SW480 (cell line): Measurements from ENCODE around the gene RBM26.
"Not testable (repeated sequence)": the region's sequence is repeated elsewhere in the genome, so short reads cannot be mapped to it uniquely, and the experiment has no call there.

ENCODE experiments used
- DNase-seq: peaks from one replicate; pipeline ENCODE4 v3.0.0-alpha.2; 2016; ENCODE audit warnings: low spot score

RBM26 gene

DNA sequence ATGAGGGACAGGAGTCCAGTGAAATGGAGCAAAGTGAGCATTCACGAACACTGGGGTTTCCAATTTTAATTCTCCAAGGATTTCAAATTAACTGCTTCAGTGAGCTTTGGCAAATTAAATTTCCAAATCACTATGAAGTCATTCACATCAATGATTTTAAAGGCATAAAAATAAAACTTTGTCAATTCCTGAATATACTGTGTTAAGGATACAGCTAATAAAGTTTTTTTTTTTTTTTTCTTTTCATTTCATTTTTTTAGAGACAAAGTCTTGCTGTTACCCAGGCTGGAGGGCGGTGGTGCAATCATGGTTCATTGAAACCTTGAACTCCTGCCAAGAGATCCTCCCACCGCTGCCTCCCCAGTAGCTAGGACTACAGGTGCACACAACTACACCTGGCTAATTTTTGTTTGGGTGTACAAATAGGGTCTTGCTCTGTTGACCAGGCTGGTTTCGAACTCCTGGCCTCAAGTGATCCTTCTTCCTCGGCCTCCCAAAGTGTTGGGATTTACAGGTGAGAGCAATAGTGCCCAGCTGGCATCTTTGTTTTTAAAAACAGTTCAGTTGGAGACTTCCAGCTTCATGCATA, 21.9 kb downstream of the RBM26 start:
- DNase-seq, result no peak

DNA sequence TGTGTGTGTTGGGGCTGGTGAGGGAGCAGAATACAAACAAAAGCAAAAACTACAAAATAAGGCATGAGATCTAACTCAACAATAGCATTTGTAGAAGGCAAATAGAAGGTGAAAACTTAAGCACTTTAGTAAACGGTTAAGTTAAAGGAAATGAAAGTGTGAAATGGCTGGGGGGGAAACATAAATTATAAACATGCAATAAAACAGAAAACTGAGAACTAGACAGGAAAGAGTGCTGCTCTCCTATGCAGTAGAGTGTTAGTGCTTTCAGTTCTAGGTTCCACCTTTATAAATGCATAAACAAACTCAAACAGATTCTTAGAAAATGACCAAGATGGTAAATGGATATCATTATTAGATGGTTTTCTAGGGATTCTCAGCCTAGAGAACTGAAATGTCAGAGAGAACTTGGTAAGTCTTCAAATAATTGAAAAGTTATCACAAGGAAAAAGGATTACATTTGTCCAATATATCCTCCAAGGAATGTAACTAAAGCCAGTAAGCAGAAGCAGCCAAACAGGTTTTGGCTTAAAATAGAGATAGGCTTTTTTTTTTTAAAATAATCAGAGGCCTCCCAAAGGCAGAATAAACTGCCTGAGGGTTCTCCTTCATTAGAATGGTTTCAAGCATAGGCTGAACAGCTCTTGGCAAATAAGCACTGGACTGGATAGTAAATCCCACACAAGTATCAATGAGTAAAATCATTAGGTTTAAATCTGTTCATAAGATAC, 23.3 kb downstream of the RBM26 start:
- no peak for DNase-seq

DNA sequence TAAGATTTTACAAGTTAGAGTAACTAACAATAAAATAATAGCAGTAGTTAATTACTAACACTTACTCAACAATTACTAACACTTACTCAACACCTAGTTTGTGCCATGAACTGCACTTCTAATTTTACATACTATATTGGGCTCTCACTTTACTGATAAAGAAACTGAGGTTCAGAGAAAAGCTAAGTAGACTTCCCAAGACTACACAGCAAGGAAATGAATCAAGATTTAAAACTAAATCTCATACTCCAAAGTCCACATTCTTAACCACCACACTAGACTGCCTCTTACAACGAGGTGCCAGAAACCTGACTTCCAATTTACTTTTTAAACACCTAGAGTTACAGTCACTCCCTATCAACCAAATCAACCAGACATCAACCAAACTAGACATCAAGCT, 25.1 kb downstream of the RBM26 start:
- no peak for DNase-seq

DNA sequence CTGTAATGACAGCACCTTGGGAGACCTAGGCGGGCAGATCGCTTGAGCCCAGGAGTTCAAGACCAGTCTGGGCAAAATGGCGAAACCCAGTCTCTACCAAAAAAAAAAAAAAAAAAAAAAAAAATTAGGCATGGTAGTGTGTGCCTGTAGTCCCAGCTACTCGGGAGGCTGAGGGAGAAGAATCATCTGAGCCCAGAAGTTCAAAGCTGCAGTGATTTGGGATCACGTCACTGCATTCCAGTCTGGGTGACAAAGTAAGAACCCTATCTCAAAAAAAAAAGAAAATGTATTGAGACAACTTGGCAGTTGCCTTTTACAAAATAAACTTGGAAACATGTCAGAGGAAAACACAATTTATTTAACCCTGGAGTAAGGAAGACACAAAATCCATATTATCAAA, 26.8 kb downstream of the RBM26 start:
- no peak for DNase-seq

DNA sequence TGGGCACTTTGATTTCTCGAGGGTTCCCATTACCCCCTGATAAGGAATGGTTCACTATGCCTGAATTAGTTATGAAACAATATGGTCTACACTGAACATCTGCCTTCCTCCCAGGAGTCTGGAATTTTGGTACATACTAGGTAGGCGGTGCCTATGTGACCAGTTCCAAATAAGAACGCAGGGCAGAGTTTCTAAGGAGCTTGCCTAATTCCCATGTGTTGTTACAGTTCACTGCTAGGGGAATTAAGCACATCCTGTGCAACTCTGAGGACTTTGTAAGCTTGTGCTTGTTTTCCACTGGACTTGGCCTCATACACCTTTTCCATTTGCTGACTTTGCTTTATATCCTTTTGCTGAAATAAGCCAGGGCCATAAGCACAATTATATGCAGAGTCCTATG, 29.2 kb downstream of the RBM26 start:
- DNase-seq, result no peak

DNA sequence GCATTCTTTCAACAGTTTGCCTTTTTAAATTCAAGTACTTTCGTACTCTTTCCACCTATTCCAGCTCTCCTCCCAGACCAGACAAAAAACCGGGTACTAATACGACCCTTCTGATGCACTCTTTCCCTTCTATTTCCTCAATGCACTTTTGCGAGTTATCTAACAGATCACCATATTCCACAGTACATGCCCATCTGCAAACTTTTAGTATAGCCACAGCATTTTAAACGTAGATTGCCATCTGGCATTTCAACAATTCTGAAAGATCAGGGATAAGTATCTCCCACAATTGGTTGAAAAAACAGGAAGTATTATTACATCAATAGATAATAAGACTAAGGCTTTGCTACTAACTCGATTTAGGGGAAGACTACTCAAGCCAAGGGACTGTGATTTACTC, 31.5 kb downstream of the RBM26 start:
- no peak for DNase-seq

DNA sequence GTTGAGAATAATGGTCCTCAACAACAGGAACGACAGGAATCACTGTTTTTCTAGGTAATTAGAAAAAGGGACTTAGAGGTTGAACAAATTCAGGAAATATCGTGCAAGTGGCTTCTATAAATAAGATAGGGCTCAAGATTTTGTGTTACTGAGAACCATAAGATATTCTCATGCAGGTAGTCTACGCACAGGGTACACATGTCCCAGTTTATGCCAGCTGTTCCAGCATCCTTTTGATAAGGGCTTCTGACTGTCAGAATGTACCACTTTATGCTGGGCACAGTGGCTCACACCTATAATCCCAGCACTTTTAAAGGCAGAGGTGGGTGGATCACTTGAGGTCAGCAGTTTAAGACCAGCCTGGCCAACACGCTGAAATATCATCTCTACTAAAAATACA, 32.1 kb downstream of the RBM26 start:
- no peak for DNase-seq

DNA sequence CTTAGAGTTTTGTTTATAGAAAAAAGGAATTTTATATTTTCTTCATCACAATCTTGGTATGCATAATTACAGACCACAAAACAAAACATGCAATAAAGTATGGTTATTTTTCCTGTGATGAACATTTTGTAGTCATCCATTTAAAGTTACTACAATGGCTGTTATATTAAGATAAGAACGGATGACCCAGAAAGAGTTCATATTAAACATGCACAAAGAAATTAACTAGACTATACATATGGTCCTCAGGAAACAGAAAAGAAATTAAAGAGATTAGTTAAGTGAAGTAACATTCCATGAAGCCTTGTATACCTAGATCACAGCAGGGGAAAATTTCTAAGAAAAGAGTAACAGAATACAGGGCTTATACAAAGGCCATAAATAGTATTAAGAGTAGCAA, 36.8 kb downstream of the RBM26 start:
- no peak for DNase-seq

DNA sequence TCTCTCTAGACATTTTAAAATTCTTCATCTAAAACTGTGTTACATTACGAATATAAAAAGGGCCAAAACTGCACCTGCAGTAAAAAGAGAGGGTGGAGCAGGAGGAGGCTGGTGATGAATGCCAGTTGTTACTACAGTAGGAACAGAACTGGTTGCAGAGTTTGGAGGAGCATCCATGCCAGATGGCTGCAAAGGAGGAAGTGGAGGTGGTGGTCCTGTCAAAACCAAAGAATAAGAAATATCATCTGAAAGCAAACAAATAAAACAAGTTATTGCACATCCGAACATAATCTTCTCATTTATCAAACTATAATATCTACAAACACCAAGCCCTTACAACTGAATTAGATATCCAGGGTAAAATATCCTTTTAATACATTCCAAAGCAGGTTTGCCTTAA, 40.1 kb downstream of the RBM26 start:
- DNase-seq, result no peak

DNA sequence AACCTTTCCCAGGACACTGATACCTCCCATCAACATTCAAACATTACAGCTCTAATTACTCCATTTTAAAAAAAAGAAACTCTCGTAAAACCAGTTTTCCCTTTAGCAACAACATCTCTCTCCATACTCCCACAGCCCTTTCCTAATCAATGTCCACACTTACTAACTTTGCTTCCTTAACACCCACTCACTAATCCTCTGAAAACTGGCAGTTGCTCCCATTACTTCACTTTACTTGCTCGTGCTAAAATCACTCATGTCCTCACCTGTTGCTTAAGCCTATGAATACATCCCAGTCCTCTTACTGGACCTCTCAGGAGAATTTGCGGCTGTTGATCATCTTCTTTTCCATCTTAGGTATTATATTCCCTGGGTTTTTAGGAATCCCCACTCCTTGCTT, 44.8 kb downstream of the RBM26 start:
- DNase-seq, result no peak

DNA sequence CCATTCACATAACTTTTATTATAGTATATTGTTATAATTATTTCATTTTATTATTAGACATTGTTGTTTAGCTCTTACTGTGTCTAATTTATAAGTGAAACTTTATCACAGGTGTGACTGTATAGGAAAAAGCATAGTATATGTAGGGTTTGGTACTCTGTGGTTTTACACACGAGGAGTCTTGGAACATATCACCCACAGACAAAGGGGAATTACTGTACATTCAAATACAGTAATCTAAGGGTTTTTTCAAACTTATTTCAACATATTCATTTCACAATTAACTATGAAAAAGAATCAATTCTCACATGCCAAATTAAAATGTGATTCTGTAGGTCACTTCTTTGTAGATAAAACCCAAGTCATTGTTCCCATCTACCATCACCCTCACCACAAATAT, 46.0 kb downstream of the RBM26 start:
- no peak for DNase-seq

DNA sequence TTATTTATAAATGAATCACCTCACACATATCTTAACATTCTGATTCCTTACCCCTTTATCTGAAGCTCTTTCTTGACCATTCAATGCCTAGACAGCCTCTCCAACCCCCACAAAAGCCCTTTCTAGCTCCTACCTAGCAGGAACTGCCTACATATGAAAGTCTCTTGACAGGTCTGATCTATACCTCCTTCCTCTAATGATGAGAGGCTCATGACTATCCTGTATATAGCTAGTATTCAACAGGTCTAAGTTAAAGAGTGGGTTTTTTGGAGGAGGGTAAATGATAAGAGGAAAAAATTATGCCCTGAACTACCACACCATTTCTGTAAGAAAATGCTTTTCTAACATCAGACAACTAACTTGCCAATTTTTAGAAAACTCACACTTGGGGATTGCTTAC, 47.0 kb downstream of the RBM26 start:
- no peak for DNase-seq

DNA sequence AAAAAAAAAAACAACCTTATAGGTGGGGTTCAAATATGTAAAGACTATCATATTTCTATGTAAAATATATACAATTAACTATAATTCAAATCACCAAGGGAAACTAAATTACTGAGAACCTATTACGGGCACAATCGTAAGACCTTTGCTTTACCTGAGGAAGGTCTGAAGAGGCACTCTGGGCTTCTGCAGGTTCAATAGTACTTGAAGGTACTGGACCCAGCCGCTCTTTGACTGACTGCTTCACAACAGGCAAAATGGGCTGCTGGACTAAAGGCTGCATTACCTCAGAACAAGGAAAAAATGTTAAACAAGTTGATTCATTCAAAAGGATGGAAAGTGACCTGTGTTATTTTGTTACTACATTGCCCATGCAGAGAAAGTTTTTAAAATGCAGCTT, 51.8 kb downstream of the RBM26 start:
- DNase-seq, result no peak

DNA sequence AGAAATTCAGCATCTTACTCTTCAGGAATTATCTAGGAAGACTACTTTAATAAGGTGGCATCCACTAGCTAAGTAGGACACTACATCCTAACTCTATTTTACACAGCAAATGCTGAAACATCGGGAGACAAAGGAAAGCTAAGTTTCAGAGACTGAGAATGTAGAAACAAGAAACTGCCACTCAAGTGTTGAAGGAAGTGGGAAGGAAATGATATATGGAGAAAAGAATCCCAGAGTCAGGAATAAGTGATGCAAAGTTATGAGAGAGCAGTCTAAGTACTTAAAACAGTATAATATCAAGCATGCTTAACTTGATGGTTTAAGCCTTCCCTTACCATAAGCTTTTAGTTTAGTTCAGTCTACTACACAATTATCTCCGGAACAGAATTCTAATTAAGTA, 52.4 kb downstream of the RBM26 start:
- no peak for DNase-seq

DNA sequence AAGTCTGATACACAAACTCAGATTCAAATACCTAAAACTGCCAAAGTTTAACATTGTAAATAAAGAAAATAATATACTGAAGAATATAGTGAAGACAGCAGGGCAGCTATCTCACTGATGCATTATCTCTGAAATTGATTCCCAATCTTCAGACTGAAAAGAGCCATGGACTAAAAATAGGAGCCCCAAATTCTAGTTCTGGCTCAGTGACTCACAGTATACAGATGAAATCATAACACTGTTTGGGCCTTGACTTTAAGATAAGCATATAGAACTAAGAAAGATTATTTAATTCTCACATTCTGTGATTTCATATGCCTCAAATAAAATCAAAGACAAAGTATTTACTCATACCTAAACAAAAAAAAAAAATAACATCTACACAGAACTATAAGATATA, 53.9 kb downstream of the RBM26 start:
- no peak for DNase-seq

DNA sequence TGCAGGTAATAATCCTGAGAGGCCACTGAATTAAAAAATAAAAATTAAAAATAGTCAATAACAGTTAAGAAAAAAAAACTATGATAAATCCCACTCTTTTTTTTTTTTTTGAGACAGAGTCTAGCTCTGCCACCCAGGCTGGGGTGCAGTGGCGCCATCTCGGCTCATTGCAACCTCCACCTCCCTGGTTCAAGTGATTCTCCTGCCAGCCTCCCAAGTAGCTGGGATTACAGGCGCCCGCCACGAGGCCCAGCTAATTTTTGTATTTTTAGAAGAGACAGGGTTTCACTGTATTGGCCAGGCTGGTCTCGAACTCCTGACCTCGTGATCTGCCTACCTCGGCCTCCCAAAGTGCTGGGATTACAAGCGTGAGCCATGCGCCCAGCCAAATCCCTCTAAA, 56.4 kb downstream of the RBM26 start:
- DNase-seq, result not testable (repeated sequence)

DNA sequence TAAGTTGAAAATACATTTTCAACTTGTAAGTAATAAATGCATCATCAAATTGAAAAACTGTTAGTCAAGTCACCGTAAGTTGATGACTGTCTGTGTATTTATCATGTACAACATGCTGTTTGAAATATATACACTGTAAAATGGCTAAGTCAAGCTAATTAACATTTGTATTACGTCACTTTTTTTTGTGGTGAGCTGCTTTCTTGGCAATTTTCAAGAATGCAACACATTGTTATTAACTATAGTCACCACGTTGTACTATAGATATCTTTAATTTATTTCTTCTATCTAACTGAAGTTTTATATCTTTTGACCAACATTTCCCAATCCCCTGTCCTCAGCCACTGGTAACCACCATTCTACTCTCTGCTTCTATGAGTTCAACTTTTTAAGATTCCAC, 57.0 kb downstream of the RBM26 start:
- no peak for DNase-seq

DNA sequence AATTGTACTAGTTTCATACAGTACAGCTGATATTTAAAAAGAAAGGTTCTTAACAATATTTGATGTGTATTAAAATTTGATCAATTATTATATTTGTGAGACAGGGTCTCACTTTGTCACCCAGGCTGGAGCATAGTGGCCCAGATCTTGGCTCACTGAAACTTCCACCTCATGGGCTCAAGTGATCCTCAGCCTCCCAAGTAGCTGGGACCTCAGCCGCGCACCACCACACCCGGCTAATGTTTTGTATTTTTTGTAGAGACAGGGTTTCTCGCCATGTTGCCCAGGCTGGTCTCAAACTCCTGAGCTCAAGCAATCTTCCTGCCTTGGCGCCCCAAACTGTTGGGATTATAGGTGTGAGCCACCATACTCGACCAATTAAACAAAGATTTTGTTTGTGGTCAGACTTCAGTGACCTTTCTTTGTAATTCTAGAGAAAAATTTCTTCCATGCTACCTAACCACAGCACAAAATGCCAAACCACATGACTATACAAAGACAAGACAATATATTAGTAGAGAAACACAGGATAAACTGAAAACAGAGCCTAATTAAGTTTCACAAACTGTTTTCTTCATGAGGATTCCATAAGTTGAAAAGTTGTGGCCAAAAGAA, 59.6 kb downstream of the RBM26 start:
- no peak for DNase-seq

DNA sequence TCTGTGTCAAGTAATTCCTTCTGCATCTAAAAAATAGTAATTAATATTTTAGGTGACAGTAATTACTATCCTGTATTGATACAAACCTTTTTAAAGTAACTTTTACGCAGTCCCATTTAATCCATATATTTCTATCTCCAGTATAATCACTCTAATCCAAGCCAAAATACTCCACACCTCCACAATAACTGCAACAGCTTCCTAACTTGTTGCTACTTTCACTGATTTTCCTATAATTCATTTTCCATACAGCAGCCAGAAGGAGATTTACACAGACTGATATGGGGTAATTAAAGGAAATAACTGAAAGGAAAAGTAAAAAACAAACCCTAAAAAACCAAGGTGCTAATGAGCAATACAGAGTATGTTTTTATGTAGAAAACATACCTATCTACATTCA, 64.9 kb downstream of the RBM26 start:
- DNase-seq, result no peak

DNA sequence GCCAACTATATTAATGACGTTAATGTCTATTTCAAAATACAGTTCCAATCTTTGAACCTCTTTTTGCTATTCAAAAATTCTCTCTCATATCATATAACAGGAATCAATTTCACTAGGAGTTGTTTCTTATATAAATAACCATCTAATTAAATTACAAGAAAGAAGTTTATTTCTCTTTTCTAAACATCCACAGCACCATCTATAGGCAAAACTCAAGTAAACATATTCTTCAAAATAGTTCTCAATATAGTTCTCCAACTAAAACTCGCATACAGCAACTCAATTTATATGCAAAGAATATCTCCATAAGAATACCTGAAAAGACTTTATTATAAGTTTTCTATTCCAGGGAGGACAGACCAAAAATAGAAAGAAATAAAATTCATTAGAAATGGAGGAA, 65.6 kb downstream of the RBM26 start:
- DNase-seq, result no peak

DNA sequence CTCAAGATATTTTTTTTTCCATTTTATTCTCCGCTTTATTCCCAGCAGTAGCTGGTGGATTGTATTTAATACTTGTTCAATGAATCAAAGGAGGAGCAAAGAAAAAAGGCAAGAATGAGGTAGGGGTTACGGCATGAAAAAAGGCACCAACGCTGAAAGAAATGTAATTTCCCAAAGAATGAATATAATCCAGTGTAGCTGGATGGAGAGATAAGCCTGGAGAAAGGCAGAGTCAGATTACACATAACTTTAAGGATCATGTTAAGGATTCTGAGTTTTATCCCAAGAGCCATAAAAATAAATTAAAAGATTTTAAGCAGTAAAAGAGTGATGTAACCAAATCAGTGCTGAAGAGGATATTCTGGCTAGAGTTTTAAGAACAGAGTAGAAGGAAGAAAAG, 67.7 kb downstream of the RBM26 start:
- no peak for DNase-seq

DNA sequence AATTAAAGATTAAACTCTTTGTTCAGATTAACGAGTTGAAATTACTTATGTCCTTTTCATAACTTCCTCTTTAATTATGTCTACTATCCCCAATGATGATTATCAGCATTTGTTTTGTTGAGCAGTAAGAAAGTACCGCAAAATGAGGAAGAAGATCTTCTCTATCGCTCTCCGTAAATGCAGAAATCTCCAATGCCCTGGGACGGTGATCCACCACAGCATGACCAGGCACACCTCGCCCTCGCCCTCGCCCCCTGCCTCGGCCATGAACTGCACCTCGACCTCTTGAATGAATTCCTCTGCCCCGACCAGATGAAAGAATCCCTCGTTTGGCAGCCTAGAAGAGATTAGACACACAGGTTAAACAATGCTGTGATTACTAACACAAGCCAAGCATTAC, 69.1 kb downstream of the RBM26 start:
- DNase-seq, result no peak

DNA sequence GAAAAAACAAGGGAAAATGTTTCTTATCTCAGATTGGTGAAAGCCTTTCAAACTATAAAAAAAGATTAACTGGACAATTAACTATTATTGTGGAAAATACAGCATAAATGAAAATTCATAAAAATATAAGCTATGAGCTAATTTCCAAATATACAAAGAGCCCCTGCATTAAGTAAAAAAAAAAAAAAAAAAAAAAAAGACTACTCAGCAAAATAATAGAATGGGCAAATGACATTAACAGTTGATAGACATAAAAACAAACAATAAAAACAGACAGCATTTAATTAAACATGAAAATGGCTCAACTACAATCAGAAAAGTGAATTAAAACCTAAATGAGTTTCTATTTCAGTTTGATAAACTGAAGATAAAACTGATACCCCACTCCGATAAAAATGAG, 77.5 kb downstream of the RBM26 start:
- no peak for DNase-seq

DNA sequence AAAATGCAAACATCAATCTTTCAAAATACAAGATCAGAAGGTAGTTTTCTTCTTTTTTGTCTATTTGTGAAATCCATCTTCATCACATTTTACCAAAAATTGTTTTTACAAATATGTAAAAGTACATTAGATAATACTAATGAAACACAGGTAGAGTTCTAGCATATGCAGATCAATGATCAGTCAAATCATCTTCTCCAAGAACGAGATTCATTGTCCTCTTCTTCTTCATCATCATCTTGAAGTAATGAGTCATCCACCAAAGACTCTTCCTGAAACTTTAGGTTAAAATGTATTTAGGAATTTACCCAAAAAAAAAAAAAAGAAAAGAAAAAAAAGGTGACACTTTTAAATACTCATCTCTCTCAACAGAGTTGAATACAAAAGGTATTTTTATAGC, 85.6 kb downstream of the RBM26 start:
- DNase-seq, result no peak
